GM12801 (cell line): Measurements from ENCODE around the gene TNFRSF13B.

Source experiments
- TF ChIP-seq, protein P1 (sequence below): IDR thresholded peaks from one replicate; pipeline ENCODE4 v1.5.1; 2011; ENCODE audit warnings: control low read depth; ENCODE audit not compliant: insufficient read length; ENCODE audit errors: extremely low read depth

TNFRSF13B gene

GRCh38 chr17:16926061-16926511 lies 45.8 kb downstream of the TNFRSF13B start:
- TF ChIP-seq, protein P1, sequence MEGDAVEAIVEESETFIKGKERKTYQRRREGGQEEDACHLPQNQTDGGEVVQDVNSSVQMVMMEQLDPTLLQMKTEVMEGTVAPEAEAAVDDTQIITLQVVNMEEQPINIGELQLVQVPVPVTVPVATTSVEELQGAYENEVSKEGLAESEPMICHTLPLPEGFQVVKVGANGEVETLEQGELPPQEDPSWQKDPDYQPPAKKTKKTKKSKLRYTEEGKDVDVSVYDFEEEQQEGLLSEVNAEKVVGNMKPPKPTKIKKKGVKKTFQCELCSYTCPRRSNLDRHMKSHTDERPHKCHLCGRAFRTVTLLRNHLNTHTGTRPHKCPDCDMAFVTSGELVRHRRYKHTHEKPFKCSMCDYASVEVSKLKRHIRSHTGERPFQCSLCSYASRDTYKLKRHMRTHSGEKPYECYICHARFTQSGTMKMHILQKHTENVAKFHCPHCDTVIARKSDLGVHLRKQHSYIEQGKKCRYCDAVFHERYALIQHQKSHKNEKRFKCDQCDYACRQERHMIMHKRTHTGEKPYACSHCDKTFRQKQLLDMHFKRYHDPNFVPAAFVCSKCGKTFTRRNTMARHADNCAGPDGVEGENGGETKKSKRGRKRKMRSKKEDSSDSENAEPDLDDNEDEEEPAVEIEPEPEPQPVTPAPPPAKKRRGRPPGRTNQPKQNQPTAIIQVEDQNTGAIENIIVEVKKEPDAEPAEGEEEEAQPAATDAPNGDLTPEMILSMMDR: no peak

DNA sequence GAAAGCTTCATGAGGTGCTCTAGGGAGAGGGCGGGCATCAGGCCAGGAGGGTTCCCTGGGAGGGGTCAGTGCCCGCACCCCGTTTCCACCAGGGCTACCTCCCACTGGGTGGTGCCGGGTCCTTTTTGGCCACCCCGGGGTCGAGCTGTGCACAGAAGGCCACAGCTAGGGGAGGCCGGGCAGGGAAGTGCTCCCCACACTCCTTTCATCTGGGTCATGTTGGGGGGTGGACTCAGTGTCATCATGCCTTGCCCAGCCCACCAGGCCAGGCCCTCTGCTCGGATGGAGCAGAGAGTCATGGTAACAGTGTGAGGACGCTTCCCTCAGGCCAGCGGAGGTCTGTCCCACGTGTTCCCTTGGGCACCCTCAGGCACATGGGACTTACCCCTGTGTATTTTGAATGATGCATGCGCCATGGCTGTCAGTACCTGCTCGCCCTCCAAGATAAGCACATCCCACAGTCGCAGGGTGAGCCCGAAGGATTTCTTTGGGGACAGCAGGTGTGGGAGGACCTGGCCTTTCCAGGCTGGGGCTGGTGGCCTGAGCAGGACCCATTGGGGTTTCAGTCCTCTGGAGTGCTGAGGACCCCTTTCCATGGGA lies 46.4 kb downstream of the TNFRSF13B start:
- TF ChIP-seq, protein P1: no peak

DNA sequence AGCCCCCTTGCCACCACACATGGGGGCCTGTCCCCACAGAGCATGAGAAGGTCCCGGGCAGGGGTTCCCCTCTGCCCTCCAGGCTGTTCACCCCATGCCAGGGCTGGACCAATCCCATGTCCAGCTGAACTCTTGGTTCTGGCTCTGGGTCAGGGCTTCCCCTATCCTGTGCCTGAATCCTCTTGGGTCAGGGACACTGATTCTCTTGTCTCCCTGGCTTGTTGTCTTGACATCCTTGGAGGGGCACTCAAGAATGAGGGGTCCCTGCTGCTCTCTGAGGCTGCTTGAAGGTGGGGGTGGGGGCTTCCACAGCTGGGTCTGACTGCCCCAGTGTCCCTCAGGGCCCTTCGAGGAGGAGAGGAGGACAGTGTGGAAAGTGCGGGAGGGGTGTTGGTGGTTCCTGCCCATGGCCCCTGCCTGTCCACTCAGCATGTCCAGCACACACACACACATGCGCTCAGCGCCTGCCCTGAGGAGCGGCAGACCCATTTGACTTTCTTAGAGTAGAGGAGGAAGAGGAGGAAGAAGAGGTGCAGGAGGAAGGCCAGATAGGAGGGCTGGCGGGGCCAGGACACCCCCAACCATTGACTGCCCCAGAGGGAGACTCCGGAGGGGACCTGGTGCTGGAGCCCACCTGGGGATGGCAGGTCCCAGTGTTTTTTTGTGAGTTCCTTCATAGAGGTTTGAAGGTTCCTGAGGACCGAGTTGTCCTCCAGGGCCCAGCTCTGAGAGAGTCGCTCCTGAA lies 47.0 kb downstream of the TNFRSF13B start:
- TF ChIP-seq, protein P1: no peak

GRCh38 chr17:16923904-16924695 lies 47.8 kb downstream of the TNFRSF13B start:
- TF ChIP-seq, protein P1: no peak

- TF ChIP-seq, protein P1: no peak
Observed at GRCh38 chr17:16923097-16923903, 48.6 kb downstream of the TNFRSF13B start.

DNA sequence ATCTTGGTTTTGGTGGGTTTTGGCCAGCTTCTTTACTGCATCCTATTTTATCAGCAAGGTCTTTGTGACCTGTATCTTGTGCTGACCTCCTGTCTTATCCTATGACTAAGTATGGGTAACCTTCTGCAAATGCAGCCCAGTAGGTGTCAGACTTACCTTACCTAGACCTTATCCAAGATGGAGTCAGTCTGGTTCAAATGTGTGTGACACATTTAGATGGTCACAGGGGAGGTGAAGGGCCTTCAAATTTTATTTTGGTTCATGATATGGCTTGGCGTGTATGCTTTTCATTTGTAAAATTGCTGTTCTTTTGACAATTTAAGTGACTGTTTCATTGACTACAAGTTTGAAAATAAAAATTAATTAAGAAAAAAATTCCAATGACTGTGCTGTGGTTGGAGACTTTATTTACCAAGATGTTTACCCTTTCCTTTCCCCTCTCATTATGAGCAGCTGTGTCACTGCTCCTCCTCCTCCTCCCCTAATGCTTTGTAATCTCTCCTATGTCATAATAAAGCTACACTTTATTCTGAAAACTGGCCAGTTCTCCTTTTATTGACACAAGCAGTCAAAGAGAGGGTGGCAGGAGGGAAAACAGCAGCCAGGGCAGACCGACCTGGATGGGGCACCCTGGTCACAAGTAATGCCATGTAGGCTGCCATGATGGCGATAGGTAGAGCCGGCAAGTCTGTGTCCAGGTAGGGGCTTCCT lies 49.4 kb downstream of the TNFRSF13B start:
- TF ChIP-seq, protein P1: no peak
